Tibial nerve (tissue), 4 donors: ENCODE results near the gene CFHR5. TPM values are rescaled to one million over a fixed set of nuclear protein-coding genes. Genes with fewer than 3 reads are reported as not detected.

Source experiments
- DNase-seq, 2 donors: peaks; one replicate each; pipeline ENCODE4 v3.0.0-alpha.2; 2019; ENCODE audit warnings: low spot score in 2 of 2
- H3K27ac ChIP-seq, 4 donors: fragments of 200-600 bp; sonication (generic) in 3 of 4; one replicate each; pipeline ENCODE4 v1.5.1; 2017 to 2019; ENCODE audit warnings: mild to moderate bottlenecking in 1 of 4
- H3K27me3 ChIP-seq, 2 donors: fragments of 200-600 bp; sonication (generic) in 1 of 2; one replicate each; pipeline versions ENCODE4 v1.5.1 to v1.6.0; 2017 to 2019
- H3K36me3 ChIP-seq, 3 donors: fragments of 200-600 bp; sonication (generic); one replicate each; pipeline ENCODE4 v1.5.1; 2018 to 2019
- H3K4me1 ChIP-seq, 4 donors: fragments of 200-600 bp; sonication (generic) in 3 of 4; one replicate each; pipeline ENCODE4 v1.5.1; 2017 to 2019
- H3K4me3 ChIP-seq, 4 donors: fragments of 200-600 bp; sonication (generic) in 3 of 4; one replicate each; pipeline ENCODE4 v1.5.1; 2017 to 2019; ENCODE audit warnings: mild to moderate bottlenecking in 1 of 4, moderate library complexity in 1 of 4
- H3K9me3 ChIP-seq, 4 donors: fragments of 200-600 bp; sonication (generic) in 3 of 4; one replicate each; pipeline ENCODE4 v1.5.1; 2017 to 2019
- EP300 ChIP-seq, 2 donors: sonication (generic); formaldehyde crosslinking; IDR thresholded peaks; one replicate each; pipeline ENCODE4 v1.6.1; 2017; ENCODE audit warnings: antibody characterized with exemption in 2 of 2, mild to moderate bottlenecking in 1 of 2
- POLR2A ChIP-seq, 2 donors: fragments of 450-650 bp; IDR thresholded peaks; one replicate each; pipeline ENCODE4 v1.6.1; 2017; ENCODE audit warnings: antibody characterized with exemption in 2 of 2, mild to moderate bottlenecking in 2 of 2, moderate library complexity in 2 of 2
- WGBS, 2 donors: methylation state at CpG; one replicate each; pipeline ENCODE4 v1.1.5; 2018; 5-methylcytosine and 5-hydroxymethylcytosine counted together
- small RNA-seq: library from RNA; depleted of rRNA; stranded (forward); fragments of <200 nt; gene quantifications from one replicate; pipeline ENCODE3, GENCODE V24; 2016
- total RNA-seq, 4 donors: library from RNA; depleted of rRNA; stranded (reverse); fragments of >200 nt; gene quantifications; one replicate each; pipeline ENCODE4 v1.1.0, GENCODE V29; 2016
- TF ChIP-seq, protein P1 (sequence below), 5 experiments: fragments of 200-600 bp in 3 of 5; fragments of 450-650 bp in 2 of 5; sonication (generic) in 3 of 5; IDR thresholded peaks; one replicate each; pipeline ENCODE4 v1.5.1; 2016 to 2019; ENCODE audit warnings: antibody characterized with exemption in 5 of 5, mild to moderate bottlenecking in 3 of 5, moderate library complexity in 2 of 5

CFHR5 gene
- total RNA-seq, 4 donors from 2014 or later: not detected

DNA sequence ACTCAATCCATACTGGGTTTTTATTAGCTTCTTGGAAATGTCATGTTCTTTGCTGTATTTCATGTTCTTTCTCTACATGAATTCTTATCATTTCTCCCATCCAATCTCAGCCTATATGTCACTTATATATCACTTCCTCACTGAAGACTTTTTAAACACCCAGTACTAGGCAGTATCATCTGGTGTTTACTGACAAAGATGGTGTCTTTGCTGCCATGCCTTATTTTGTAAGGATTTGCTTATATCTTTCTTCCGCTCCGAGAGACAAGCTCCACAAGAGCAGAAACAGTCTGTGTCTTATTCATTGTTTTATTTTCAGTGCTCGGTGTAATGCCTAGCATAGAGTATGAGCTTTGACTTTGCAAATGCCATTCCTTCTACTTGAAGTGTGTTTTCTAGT is 59.5 kb downstream of the CFHR5 start:
- H3K27me3 ChIP-seq: no peaks in the 10 kb centered on the region
- H3K27ac ChIP-seq: no peak overlapping the region
- no peaks in the 10 kb centered on the region for H3K4me1 ChIP-seq
- WGBS, 2 donors: 84 to 85% methylated on average over 3 of the region's 3 CpGs
- H3K9me3 ChIP-seq: no peaks in the 10 kb centered on the region
- H3K4me3 ChIP-seq: no peak overlapping the region
- TF ChIP-seq, protein P1, sequence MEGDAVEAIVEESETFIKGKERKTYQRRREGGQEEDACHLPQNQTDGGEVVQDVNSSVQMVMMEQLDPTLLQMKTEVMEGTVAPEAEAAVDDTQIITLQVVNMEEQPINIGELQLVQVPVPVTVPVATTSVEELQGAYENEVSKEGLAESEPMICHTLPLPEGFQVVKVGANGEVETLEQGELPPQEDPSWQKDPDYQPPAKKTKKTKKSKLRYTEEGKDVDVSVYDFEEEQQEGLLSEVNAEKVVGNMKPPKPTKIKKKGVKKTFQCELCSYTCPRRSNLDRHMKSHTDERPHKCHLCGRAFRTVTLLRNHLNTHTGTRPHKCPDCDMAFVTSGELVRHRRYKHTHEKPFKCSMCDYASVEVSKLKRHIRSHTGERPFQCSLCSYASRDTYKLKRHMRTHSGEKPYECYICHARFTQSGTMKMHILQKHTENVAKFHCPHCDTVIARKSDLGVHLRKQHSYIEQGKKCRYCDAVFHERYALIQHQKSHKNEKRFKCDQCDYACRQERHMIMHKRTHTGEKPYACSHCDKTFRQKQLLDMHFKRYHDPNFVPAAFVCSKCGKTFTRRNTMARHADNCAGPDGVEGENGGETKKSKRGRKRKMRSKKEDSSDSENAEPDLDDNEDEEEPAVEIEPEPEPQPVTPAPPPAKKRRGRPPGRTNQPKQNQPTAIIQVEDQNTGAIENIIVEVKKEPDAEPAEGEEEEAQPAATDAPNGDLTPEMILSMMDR (IDR thresholded peaks at IDR 0.05): no peak
- TF ChIP-seq EP300 (IDR thresholded peaks at IDR 0.05): no peak
- TF ChIP-seq POLR2A (IDR thresholded peaks at IDR 0.05): no peak
- H3K36me3 ChIP-seq: no peaks in the 10 kb centered on the region
- DNase-seq: no peak

DNA sequence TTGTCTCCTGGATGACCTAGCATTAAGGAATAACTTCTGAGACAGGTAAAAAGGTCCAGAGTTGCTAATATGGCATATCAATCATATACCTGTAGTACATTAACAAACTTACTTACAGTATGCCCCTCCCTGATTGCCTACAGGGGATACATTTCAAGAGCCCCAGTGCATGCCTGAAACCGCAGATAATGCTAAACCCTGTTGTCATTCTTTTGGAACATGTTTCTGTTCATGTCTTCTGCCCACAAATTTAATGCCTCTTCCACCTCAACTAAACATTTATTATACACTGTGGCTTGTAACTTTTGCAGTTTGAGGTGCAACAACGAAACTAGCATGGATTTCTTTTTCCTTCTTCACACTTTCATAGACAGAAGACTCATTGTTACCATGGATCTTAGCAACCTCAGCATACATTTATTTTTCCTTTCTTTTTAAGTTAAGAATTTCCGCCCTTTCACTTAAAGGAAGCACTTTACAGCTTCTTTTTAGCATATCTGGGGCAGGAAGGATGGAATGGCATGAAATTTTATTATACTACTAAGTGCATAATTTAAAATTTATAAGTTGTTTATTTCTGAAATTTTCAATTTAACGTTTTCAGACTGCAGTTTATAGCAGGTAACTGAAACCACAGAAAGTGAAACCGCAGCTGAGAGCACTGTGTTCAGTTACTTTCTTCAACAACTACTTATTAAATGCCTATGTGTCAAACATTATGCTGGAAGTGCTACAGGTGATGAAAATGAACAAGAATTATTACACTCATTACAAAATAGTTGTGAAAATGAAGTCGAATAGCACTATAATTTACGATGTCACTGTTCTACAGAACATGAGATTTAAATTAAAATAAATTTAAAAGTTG is 64.4 kb downstream of the CFHR5 start:
- H3K4me1 ChIP-seq: no peaks in the 10 kb centered on the region
- no peaks in the 10 kb centered on the region for H3K9me3 ChIP-seq
- TF ChIP-seq EP300 (IDR thresholded peaks at IDR 0.05) (no peak), POLR2A (IDR thresholded peaks at IDR 0.05) (no peak)
- TF ChIP-seq, protein P1 (IDR thresholded peaks at IDR 0.05): no peak
- no peak for DNase-seq
- H3K36me3 ChIP-seq: no peaks in the 10 kb centered on the region
- H3K27me3 ChIP-seq: no peaks in the 10 kb centered on the region
- no peak overlapping the region for H3K27ac ChIP-seq
- H3K4me3 ChIP-seq: no peak overlapping the region
- WGBS, 2 donors: 68 to 75% methylated on average over 7 of the region's 7 CpGs

DNA sequence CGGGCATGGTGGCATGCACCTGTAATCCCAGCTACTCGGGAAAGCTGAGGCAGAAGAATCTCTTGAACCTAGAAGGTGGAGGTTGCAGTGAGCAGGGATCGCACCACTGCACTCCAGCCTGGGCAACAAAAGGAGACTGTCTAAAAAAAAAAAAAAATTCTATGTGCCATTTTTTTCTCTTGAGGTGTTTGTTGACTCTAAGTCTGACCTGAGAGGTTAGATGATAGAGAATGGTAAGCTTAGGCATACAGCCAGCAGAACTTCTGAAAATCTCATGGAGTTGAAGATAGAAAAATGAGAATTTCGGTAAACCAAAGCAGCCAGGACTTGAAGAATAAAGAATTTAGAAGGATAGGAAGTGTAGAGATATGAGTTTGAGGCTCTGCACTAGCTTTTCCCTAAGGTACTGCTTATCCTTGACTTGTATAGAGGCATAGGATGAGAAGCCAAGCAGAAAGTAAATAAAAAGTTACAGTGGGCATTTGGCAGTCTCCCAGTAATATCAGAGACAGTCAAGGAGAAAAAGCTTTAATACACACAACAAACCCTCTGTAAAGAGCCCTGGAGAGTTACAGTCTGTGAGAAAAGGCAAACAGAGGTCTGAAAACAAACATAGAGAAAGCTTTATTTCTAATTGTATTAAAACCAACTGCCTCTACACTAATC is 65.5 kb downstream of the CFHR5 start:
- WGBS, 2 donors: 78 to 87% methylated on average over 4 of the region's 4 CpGs
- no peak for DNase-seq
- Histone ChIP-seq H3K4me3 (no peak overlapping the region), H3K27me3 (no peaks in the 10 kb centered on the region), H3K36me3 (no peaks in the 10 kb centered on the region), H3K27ac (no peak overlapping the region), H3K4me1 (no peaks in the 10 kb centered on the region), H3K9me3 (no peaks in the 10 kb centered on the region)
- TF ChIP-seq EP300 (IDR thresholded peaks at IDR 0.05) (no peak), POLR2A (IDR thresholded peaks at IDR 0.05) (no peak)
- TF ChIP-seq, protein P1 (IDR thresholded peaks at IDR 0.05): no peak

DNA sequence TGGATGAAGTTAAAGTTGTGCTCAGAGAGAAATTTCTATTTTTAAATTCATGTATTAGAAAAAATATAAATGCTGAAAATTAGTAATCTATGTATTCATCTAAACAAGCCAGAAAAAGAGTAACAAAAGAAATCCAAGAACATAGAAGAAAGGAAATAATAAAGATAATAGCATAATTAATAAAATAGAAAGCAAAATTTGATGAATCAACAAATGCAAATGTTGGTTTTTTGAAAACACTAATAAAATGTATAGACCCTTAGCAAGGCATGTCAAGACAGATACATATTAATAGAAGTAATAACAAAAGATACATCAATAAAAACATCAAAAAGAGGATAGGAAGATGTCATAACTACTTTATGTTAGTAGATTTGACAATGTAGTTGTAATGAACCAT is 71.7 kb downstream of the CFHR5 start:
- Histone ChIP-seq H3K27me3 (no peaks in the 10 kb centered on the region), H3K4me1 (no peaks in the 10 kb centered on the region), H3K36me3 (no peaks in the 10 kb centered on the region), H3K9me3 (no peaks in the 10 kb centered on the region), H3K4me3 (no peak overlapping the region), H3K27ac (no peak overlapping the region)
- TF ChIP-seq POLR2A (IDR thresholded peaks at IDR 0.05) (no peak), EP300 (IDR thresholded peaks at IDR 0.05) (no peak)
- TF ChIP-seq, protein P1 (IDR thresholded peaks at IDR 0.05): no peak
- DNase-seq: no peak

Small RNAs within 50 kb of the gene (small RNA-seq; reads per million reads assigned to genes)
- not detected for gene AL139418.1

Other genes with a start within 250 kb of the CFHR5 start
- 1 to 10 TPM in 1 of 4 donors, under 1 TPM in 3; 0.21 to 3.0 (median 0.62) TPM for gene CFHR3, start 202.7 kb upstream of the CFHR5 start, total RNA-seq
- gene CFHR1, start 157.8 kb upstream of the CFHR5 start, total RNA-seq: 1 to 10 TPM in 1 of 4 donors, not detected in 3; 5.7 TPM
- 1 to 10 TPM in 1 of 4 donors, not detected in 3; 1.8 TPM for gene CFHR4, start 89.5 kb upstream of the CFHR5 start, total RNA-seq
- not detected for gene CFHR2, start 33.8 kb upstream of the CFHR5 start, total RNA-seq
- gene F13B, start 89.7 kb downstream of the CFHR5 start, total RNA-seq: not detected
- under 1 TPM in 3 of 4 donors, not detected in 1; 0.22 to 0.60 (median 0.59) TPM for gene ASPM, start 169.1 kb downstream of the CFHR5 start, total RNA-seq
- gene ZBTB41, start 223.7 kb downstream of the CFHR5 start, total RNA-seq: 10 to 100 TPM in 3 of 4 donors, 1 to 10 TPM in 1; 9.3 to 18.1 (median 13.3) TPM